HEK293 (cell line): ENCODE data around the gene ATP6V0A4.

ENCODE experiments used
- CTCF ChIA-PET: fragments of 350-600 bp; formaldehyde crosslinking; extraction: SDS; loops from one replicate; lab custom pipeline; 2021; ENCODE audit warnings: antibody characterized with exemption; lab: Yijun Ruan, JAX
- POLR2A ChIA-PET: fragments of 300-600 bp; formaldehyde crosslinking; extraction: SDS; loops from one replicate; lab custom pipeline; 2020; ENCODE audit warnings: antibody characterized with exemption, inconsistent platforms; lab: Yijun Ruan, JAX
- H3K27ac ChIP-seq: fragments of 200-500 bp; sonication (Bioruptor generic); 2 replicates; pipeline ENCODE4 v1.5.1; 2014; ENCODE audit warnings: low read depth, low read length, control low read depth, inconsistent platforms; ENCODE audit errors: extremely low read depth
- H3K36me3 ChIP-seq, 2 experiments: fragments of 200-500 bp in 1 of 2; sonication (Bioruptor generic) in 1 of 2; 1 replicate in 1 of 2; 2 replicates in 1 of 2; pipeline ENCODE4 v1.5.1; 2014 to 2017; ENCODE audit warnings: inconsistent platforms in 2 of 2, low read length in 2 of 2; ENCODE audit not compliant: control insufficient read depth in 2 of 2, insufficient read depth in 1 of 2
- H3K4me1 ChIP-seq: fragments of 200-500 bp; sonication (Bioruptor generic); 2 replicates; pipeline ENCODE4 v1.5.1; 2014; ENCODE audit warnings: mild to moderate bottlenecking, low read length, inconsistent platforms; ENCODE audit not compliant: control insufficient read depth, insufficient read depth
- H3K4me3 ChIP-seq: 2 replicates; pipeline ENCODE4 v1.5.1; 2011; ENCODE audit warnings: low read depth, mild to moderate bottlenecking, control low read depth, low read length, moderate library complexity
- H3K9me3 ChIP-seq: fragments of 200-500 bp; sonication (Bioruptor generic); 2 replicates; pipeline ENCODE4 v1.5.1; 2014; ENCODE audit warnings: low read depth, low read length, inconsistent platforms; ENCODE audit not compliant: control insufficient read depth, insufficient read depth
- BCL11B ChIP-seq: fragments of 450-650 bp; formaldehyde crosslinking; IDR thresholded peaks from 2 replicates; pipeline ENCODE4 v1.5.1; 2016; ENCODE audit warnings: low read depth, missing biosample characterization, missing genetic modification characterization
- GFI1B ChIP-seq: fragments of 450-650 bp; formaldehyde crosslinking; IDR thresholded peaks from 2 replicates; pipeline ENCODE4 v1.5.1; 2016; ENCODE audit warnings: missing biosample characterization, missing genetic modification characterization
- HOXA7 ChIP-seq: sonication (generic); formaldehyde crosslinking; IDR thresholded peaks from 2 replicates; pipeline ENCODE4 v1.8.1; 2022; ENCODE audit warnings: missing genetic modification reagents, borderline replicate concordance
- KLF1 ChIP-seq: fragments of 450-650 bp; formaldehyde crosslinking; IDR thresholded peaks from 2 replicates; pipeline ENCODE4 v1.5.1; 2016; ENCODE audit warnings: missing biosample characterization, missing genetic modification characterization
- OSR2 ChIP-seq: fragments of 450-650 bp; formaldehyde crosslinking; IDR thresholded peaks from 2 replicates; pipeline ENCODE4 v1.5.1; 2016; ENCODE audit warnings: missing biosample characterization, missing genetic modification characterization
- REST ChIP-seq: fragments of 450-650 bp; formaldehyde crosslinking; IDR thresholded peaks from 2 replicates; pipeline ENCODE4 v1.5.1; 2016; ENCODE audit warnings: missing biosample characterization, missing genetic modification characterization
- TSHZ1 ChIP-seq: fragments of 450-650 bp; formaldehyde crosslinking; IDR thresholded peaks from 2 replicates; pipeline ENCODE4 v1.5.1; 2016; ENCODE audit warnings: missing biosample characterization, missing genetic modification characterization, borderline replicate concordance
- ZEB2 ChIP-seq: fragments of 450-650 bp; formaldehyde crosslinking; IDR thresholded peaks from 2 replicates; pipeline ENCODE4 v1.5.1; 2016; ENCODE audit warnings: missing biosample characterization, missing genetic modification characterization
- ZFP37 ChIP-seq: fragments of 450-650 bp; formaldehyde crosslinking; IDR thresholded peaks from 2 replicates; pipeline ENCODE4 v1.5.1; 2016; ENCODE audit warnings: missing biosample characterization, missing genetic modification characterization
- ZNF146 ChIP-seq: fragments of 450-650 bp; formaldehyde crosslinking; IDR thresholded peaks from 2 replicates; pipeline ENCODE4 v1.5.1; 2016; ENCODE audit warnings: missing biosample characterization, missing genetic modification characterization
- ZNF175 ChIP-seq: fragments of 450-650 bp; formaldehyde crosslinking; IDR thresholded peaks from 2 replicates; pipeline ENCODE4 v1.5.1; 2016; ENCODE audit warnings: missing biosample characterization, missing genetic modification characterization
- ZNF416 ChIP-seq: fragments of 450-650 bp; formaldehyde crosslinking; IDR thresholded peaks from 2 replicates; pipeline ENCODE4 v1.5.1; 2016; ENCODE audit warnings: missing biosample characterization, missing genetic modification characterization
- ZNF423 ChIP-seq: fragments of 450-650 bp; formaldehyde crosslinking; IDR thresholded peaks from 2 replicates; pipeline ENCODE4 v1.5.1; 2016; ENCODE audit warnings: missing biosample characterization, missing genetic modification characterization
- ZNF433 ChIP-seq: fragments of 450-650 bp; formaldehyde crosslinking; IDR thresholded peaks from 2 replicates; pipeline ENCODE4 v1.5.1; 2016; ENCODE audit warnings: missing biosample characterization, missing genetic modification characterization, low read depth
- ZNF510 ChIP-seq: fragments of 450-650 bp; formaldehyde crosslinking; IDR thresholded peaks from 2 replicates; pipeline ENCODE4 v1.5.1; 2018; ENCODE audit warnings: mild to moderate bottlenecking, missing genetic modification characterization, missing biosample characterization; ENCODE audit not compliant: insufficient replicate concordance
- ZNF518A ChIP-seq: fragments of 450-650 bp; formaldehyde crosslinking; conservative IDR thresholded peaks from 2 replicates; pipeline ENCODE4 v1.5.1; 2016; ENCODE audit warnings: low read depth, missing biosample characterization, missing genetic modification characterization
- ZNF544 ChIP-seq: fragments of 450-650 bp; formaldehyde crosslinking; IDR thresholded peaks from 2 replicates; pipeline ENCODE4 v1.5.0; 2017; ENCODE audit warnings: missing biosample characterization, missing genetic modification characterization
- ZNF621 ChIP-seq: fragments of 450-650 bp; formaldehyde crosslinking; IDR thresholded peaks from 2 replicates; pipeline ENCODE4 v1.5.1; 2017; ENCODE audit warnings: missing biosample characterization, missing genetic modification characterization
- ZNF658 ChIP-seq: fragments of 450-650 bp; formaldehyde crosslinking; IDR thresholded peaks from 2 replicates; pipeline ENCODE4; 2016; ENCODE audit warnings: missing biosample characterization, missing genetic modification characterization
- ZNF670 ChIP-seq: fragments of 450-650 bp; formaldehyde crosslinking; IDR thresholded peaks from 2 replicates; pipeline ENCODE4 v1.5.1; 2016; ENCODE audit warnings: missing biosample characterization, missing genetic modification characterization, low read depth
- ZNF692 ChIP-seq: fragments of 450-650 bp; formaldehyde crosslinking; IDR thresholded peaks from 2 replicates; pipeline ENCODE4 v1.5.1; 2016; ENCODE audit warnings: missing biosample characterization, missing genetic modification characterization
- ZSCAN16 ChIP-seq: fragments of 450-650 bp; formaldehyde crosslinking; IDR thresholded peaks from 2 replicates; pipeline ENCODE4 v1.5.1; 2016; ENCODE audit warnings: missing biosample characterization, missing genetic modification characterization
- ZXDB ChIP-seq: fragments of 450-650 bp; formaldehyde crosslinking; IDR thresholded peaks from 2 replicates; pipeline ENCODE4 v1.5.1; 2016; ENCODE audit warnings: missing biosample characterization, missing genetic modification characterization

The ATP6V0A4 gene

GRCh38 chr7:138832966-138833365 is 35.0 kb upstream of the ATP6V0A4 start (continued):
- TF ChIP-seq ZNF670 (tag by site-specific recombination) (no peak), ZNF658 (no peak), ZNF175 (tag by site-specific recombination) (no peak)

GRCh38 chr7:138829335-138829734 is 31.3 kb upstream of the ATP6V0A4 start:
- no peaks in the 10 kb centered on the region for H3K4me1 ChIP-seq
- no peak overlapping the region for H3K27ac ChIP-seq
- H3K36me3 ChIP-seq = no peaks in the 10 kb centered on the region
- ChIA-PET POLR2A (no interaction called here), CTCF (interaction anchor here (0.6 kb wide), 1 partner anchor 13 kb away, joined by 3 read pairs; no protein-coding TSS in a partner anchor)
- no peaks in the 10 kb centered on the region for H3K9me3 ChIP-seq
- TF ChIP-seq ZNF416 (tag by site-specific recombination) = no peak
- no peak for TF ChIP-seq ZNF146 (tag by site-specific recombination)
- no peak for TF ChIP-seq GFI1B (tag by site-specific recombination)
- no peak for TF ChIP-seq REST (tag by site-specific recombination)
- no peak for TF ChIP-seq ZNF518A (tag by site-specific recombination)
- no peak for TF ChIP-seq ZNF433
- TF ChIP-seq ZNF510 (tag by site-specific recombination) = no peak
- no peak for TF ChIP-seq OSR2 (tag by site-specific recombination)
- no peak for TF ChIP-seq TSHZ1 (tag by site-specific recombination)
- no peak for TF ChIP-seq ZFP37 (tag by site-specific recombination)
- no peak for TF ChIP-seq KLF1
- TF ChIP-seq ZSCAN16 = no peak
- no peak for TF ChIP-seq ZXDB
- TF ChIP-seq BCL11B (tag by site-specific recombination) = no peak
- no peak for TF ChIP-seq ZEB2 (tag by site-specific recombination)
- TF ChIP-seq ZNF544 (tag by site-specific recombination) = no peak
- TF ChIP-seq ZNF692 (tag by site-specific recombination) = no peak
- TF ChIP-seq ZNF621 (tag by site-specific recombination) = no peak
- TF ChIP-seq HOXA7 (CRISPR knock-in tag) = no peak
- no peak for TF ChIP-seq ZNF423 (tag by site-specific recombination)
- H3K4me3 ChIP-seq = no peak overlapping the region
